ENCODE results near the gene HLF.

Gene HLF

GRCh38 chr17:55264645-55265298, at the start of gene HLF:
HLF (plus strand) TSS chr17:55264960; CDS start chr17:55265485, 525 bp downstream.
- peak; percentile 84 for DNase-seq

GRCh38 chr17:55215711-55216110, 49.0 kb upstream of the HLF start:
- no peak for DNase-seq

- DNase-seq = no peak
Observed at GRCh38 chr17:55216888-55217287, 47.9 kb upstream of the HLF start.

- no peak for DNase-seq
Observed at GRCh38 chr17:55219459-55219858, 45.3 kb upstream of the HLF start.

- DNase-seq = no peak
Observed at GRCh38 chr17:55219934-55220333, 44.8 kb upstream of the HLF start.

GRCh38 chr17:55223524-55223923, 41.2 kb upstream of the HLF start:
- DNase-seq = no peak

GRCh38 chr17:55224746-55225145, 40.0 kb upstream of the HLF start:
- no peak for DNase-seq

GRCh38 chr17:55225237-55225636, 39.5 kb upstream of the HLF start:
- no peak for DNase-seq

GRCh38 chr17:55228683-55229192, 36.0 kb upstream of the HLF start:
- no peak for DNase-seq

- no peak for DNase-seq
Observed at GRCh38 chr17:55229276-55229675, 35.5 kb upstream of the HLF start.

GRCh38 chr17:55230716-55231115, 34.0 kb upstream of the HLF start:
- DNase-seq = no peak

GRCh38 chr17:55233840-55234239, 30.9 kb upstream of the HLF start:
- no peak for DNase-seq

- DNase-seq = no peak
Observed at GRCh38 chr17:55236316-55236715, 28.4 kb upstream of the HLF start.

GRCh38 chr17:55237268-55237667, 27.5 kb upstream of the HLF start:
- DNase-seq = peak; percentile 42

GRCh38 chr17:55237841-55238178, 26.9 kb upstream of the HLF start:
- no peak for DNase-seq

- DNase-seq = peak; percentile 92
Observed at GRCh38 chr17:55238179-55238930, 26.4 kb upstream of the HLF start.

GRCh38 chr17:55238931-55239297, 25.8 kb upstream of the HLF start:
- peak; percentile 17 for DNase-seq

- no peak for DNase-seq
Observed at GRCh38 chr17:55241097-55241496, 23.7 kb upstream of the HLF start.

- DNase-seq = no peak
Observed at GRCh38 chr17:55242476-55242875, 22.3 kb upstream of the HLF start.

GRCh38 chr17:55245986-55246385, 18.8 kb upstream of the HLF start:
- DNase-seq = no peak

- DNase-seq = no peak
Observed at GRCh38 chr17:55246583-55246982, 18.2 kb upstream of the HLF start.

- no peak for DNase-seq
Observed at GRCh38 chr17:55248077-55248476, 16.7 kb upstream of the HLF start.

- no peak for DNase-seq
Observed at GRCh38 chr17:55249861-55250260, 14.9 kb upstream of the HLF start.

GRCh38 chr17:55254375-55254774, 10.4 kb upstream of the HLF start:
- no peak for DNase-seq
